Amniotic stem cell (primary cell): ENCODE measurements around the gene ABTB2.
"Not testable (repeated sequence)": the region's sequence is repeated elsewhere in the genome, so short reads cannot be mapped to it uniquely, and the experiment has no call there.

Source experiments
- DNase-seq: peaks from one replicate; lab custom pipeline; 2025; lab: John Stamatoyannopoulos, UW

ABTB2 gene

DNA sequence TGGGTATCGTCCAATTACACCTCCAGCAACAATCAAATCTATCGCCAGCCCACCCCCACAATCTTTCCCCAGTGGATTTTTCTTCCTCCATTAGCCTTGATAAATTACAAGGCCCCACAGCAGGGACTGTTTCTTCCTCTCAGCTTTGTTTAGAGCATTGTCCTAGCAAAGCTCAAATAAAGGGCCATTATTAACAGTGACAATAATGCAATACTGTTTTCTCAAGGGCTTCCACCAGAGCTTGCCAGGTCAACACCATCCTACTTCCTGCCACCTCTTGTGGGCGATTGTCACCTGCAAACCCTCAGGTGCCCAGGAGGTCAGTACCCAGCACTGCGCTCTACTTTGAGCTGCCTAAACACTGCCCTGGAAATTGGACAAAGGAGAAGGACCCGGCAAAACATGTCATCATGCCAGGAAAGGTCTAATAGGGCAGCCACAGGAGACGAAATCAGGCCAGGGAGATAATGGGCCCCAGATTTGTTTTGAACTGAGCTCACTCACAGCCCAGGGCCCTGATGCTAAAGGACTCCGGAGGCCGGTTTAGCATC is 95.2 kb downstream of the ABTB2 start:
- no peak for DNase-seq

DNA sequence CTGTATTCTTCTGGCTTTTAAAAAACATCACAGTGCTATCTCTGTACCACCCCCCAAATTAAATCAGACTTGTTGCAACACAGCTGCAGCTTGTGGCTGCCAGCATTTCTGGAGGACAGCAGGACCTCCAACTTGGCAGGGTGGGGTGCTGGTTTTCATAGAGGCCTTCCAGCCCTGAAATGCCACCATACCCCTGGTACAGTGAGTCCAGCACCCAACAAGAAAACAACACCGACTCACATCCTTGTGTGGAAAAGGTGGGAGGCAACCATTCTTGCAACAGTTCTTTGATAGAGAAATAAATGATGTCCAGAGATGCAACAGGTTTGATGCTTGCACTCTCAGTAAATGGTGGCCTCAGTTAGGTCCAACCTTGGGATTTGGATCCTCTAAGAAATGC is 96.0 kb downstream of the ABTB2 start:
- DNase-seq: no peak

DNA sequence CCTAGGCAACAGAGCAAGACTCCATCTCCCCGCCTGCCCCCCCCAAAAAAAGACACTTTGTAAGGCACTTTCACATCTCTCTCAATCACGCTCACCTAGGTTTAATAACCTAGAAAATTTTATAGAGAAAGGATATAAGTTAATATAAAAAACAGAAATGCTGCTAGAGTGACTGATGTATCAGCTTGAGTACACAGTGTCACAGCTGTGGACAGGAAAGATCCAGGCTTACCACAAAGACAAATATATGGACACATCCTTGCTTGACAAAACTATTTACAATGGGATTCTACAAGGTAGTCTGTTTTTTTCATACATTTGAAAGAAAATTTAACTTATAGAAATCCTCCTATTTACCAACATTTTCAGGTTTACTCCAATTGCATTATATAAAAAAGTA is 96.7 kb downstream of the ABTB2 start:
- DNase-seq: no peak

DNA sequence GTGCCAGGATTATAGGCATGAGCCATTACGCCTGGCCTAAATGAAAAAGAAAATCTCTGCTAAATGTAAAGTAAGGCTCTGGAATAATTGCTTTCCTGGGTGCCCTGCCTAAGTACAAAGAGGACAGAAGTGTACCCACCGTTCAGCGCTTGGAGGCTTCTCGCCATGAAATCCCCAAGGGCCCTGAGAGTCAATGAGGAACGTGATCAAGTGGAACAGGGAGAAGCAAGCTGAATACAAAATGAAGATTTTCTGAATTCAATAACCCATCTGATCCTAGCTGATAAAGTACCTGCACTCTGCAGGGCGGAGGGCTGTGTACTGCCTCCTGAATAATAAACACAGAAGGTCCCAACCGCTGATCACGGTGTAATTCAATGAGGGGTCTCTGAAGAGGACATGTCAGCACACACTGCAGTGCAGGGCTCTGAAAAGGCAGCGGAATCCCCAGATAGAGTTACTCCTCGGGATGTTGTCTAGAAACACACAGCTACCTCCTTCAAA is 97.7 kb downstream of the ABTB2 start:
- DNase-seq: no peak

DNA sequence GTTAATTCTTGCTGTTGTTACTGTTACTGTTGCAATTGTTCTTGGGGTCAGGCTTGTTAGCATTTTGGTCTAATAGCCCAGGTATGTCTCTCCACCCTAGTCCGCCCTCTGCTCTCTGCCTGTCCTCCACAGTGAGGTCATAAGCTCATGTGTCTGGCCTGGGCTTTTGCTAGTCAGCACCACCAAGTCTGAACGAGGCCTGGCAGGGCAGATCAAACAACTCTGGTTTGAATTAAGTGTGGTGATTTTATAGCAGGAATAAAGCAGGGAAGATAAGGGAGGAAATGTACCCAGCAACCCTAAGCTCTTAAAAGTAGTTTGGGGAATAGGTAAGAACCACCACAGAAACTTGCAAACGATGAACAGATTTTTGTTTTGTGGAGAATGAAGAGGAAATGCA is 98.7 kb downstream of the ABTB2 start:
- DNase-seq: no peak

DNA sequence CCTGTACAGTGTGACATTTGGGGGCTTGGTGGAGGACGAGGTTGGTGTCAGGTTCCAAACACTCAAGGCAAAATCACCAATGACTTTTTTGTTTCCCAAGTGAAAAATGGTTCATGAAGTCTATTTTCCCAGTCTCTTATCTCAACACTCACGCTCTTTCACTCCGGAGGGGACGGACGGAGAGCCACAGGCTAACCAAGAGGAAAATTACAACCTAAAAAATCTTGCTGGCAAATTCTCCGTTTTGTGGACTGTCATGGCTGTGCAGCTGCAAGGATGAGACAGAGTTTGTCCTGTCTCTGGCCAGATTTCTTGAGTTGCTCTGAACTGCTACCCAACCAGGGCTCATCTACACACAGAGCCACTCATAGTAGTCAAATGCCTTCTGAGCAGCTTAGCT is 101.2 kb downstream of the ABTB2 start:
- no peak for DNase-seq

DNA sequence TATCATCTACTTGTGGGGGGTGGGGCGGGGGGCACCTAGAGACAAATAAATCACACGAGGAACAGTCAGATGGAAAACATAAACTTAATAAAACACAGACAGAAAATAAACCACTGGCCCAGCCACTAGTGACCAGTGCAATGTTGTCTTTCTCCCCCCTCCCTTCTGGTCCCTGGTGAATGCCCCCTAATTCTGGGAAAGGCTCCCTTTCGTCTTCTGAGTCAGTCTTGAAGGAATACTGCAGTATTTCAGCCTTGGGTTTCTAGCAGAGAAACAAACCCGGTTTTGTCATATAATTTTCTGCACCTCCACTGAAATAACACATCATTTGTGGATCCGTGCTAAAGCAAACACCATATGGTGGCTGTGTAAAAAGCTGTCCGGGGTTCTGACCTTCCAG is 101.7 kb downstream of the ABTB2 start:
- no peak for DNase-seq

DNA sequence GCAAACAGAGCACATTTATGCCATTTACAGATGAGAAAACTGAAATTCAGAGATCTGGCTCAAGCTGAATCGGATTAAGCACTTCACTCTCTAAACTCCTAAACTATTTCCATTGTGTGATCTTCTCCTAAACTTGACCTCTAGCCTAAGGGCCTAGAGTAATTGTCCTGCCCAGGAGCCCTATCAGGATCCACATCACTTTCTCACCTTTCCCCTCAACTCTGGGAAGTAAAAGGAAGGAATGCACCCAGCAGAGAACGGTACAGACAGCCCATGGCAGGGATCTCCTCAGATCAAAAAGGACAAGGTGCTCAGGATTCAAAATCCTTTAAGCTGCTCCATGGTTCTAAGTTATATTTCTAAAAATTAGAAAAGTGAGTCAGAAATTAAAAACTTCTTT is 102.7 kb downstream of the ABTB2 start:
- DNase-seq: no peak

DNA sequence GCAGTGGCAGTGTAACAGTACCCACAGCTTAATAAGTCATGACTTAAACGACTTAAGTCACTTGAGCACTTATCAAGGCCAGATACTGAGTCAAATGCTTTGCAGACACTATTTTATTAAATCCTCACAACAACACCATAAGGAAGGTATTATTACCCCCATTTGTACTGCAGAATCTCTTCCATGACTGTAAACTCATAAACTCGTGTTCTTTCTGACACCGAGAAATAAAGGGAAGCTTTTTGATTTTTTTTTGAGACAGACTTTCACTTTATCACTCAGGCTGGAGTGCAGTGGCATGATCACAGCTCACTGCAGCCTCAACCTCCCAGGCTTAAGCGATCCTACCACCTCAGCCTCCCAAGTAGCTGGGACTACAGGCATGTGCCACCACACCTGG is 103.8 kb downstream of the ABTB2 start:
- no peak for DNase-seq

DNA sequence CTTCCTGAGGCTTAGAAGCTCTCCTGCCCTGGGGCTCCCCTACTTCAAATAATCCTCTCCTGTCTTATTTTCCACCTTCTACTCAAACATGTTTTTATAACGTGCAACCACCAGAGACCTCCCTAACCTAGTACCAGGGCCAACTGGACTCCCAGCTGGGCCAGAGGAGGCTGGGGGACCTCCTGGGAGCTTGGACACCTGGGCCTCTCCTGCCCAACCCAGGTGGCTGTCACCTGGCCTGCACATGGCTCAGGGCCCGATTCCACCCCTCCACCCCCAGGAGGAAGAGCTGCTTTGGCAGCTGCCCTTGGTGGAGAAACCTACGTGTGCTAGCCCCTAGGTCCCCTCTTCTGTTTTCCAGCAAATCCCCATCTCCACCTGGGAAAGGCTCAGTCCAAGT is 105.2 kb downstream of the ABTB2 start:
- no peak for DNase-seq

DNA sequence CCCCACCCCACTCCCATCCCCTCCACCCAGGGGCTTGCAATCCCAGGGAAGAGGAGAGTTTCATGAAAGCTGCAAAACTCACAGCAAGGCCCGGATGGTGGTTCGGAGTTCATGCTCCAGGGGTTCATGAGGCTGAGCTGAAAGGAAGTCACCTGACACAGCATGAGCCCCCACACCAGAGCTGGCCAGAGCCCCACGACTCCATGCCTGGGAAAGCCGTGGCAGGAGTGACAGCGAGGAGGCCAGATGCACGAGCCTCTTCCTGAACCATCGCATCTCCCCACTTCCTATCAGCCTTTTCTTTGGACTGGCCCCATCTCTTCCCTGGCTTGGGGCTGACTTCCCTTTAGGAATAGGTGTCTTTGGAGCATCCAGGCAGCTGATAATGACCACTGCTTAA is 105.8 kb downstream of the ABTB2 start:
- no peak for DNase-seq

DNA sequence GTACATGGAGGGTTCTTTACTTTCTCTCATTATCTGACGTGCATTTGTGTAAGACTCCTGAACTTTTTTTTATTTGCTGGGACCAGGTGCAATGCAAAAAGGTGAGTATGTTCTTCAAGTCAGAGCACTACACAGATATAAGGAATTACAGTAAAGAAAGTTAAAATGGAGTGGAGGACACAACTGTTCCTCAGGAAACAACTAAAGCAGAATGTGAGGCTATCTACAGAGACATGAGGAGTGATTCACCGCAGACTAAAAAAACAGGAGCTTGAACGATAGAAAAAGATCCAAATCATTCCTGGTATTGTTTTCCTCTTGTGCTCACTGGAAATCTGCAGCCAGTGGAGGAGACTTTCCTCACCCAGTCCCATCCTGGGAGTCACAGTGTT is 106.2 kb downstream of the ABTB2 start:
- no peak for DNase-seq

DNA sequence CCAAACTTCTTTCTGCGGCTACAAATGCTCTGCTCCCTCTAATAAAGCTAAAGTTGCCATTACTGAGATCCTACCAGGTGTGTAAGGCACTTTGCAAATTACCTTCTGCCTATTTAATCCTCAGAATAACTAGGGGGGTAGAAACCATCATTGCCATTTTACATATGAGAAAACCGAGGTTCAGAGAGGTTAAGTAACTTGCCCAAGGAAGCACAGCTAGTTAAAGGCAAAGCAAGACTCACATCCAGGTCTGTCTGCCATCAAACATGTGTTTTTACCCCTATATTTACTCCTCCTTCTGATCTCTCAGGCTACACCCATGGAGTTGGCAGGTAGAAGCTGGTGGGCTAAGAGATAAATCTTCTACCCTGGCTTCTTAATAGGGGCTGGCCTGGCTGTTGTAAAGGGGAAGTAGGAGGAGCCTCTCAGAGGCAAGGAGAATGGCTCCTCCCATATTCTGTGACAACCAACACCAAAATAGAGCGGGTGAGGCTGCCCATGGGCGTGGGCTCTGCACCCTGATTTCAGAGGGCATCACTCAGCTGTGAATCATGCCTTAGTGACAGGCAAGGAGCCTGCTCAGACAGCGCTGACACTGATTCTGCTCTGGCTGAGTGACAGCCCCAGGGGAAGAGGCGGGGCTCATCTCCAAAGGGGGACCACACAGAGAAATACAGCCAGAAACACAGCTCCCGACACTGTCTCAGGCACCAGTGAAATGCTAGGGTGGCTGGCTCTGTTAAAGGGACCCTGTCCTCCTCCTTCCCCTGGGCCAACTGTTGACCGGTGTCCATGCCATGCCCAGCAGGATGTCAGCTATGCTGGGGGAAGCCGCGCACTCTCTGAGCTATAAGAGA is 106.8 kb downstream of the ABTB2 start:
- DNase-seq: no peak

DNA sequence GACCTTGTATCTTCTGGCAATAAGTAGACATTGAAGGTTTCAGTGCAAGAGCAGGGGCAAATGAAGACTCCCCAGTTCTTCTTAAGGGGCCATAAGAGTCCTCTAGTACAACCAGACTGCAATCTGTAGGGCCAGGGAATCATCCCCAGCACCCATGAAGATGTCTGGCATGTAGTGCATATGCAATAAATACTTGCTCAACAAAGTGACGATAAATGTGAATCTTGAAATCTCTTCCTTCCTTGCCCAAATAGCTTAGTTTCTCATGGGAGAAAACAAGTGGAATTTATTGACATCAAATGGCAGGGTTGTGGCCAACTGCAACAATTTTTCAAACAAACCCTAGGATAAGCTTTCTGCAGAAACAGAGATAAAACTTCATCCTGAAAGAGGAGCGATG is 107.6 kb downstream of the ABTB2 start:
- no peak for DNase-seq

DNA sequence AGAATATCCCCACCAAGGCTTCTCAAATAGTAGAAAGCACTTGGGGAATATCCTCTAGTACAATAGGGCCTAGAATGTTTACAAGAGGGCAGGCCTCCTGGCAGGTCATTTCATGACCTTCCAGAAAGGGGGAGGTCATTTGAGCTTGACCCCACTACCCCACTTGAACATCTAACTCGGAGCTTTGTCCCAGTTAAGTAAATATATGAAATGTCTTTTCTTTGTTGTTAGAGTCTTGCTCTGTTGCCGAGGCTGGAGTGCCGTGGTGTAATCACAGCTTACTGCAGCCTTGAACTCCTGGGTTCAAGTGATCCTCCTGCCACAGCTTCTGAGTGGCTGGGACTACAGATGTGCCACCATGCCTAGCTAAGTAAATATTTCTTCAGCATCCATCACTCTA is 108.4 kb downstream of the ABTB2 start:
- no peak for DNase-seq

DNA sequence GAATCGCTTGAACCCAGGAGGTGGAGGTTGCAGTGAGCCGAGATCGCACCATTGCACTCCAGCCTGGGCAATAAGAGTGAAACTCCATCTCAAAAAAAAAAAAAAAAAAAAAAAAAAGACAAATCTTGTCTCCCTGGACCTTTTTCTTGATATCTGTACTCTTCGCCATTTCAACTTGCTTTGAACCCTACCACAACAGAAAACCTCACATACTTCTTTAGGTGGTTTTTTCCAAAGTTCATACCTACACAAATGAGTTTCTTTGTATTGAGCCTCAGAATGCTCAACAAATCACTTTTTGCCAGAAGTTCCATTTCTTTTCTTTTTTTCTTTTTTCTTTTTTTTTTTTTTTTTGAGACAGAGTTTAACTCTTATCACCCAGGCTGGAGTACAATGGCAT is 111.3 kb downstream of the ABTB2 start:
- not testable (repeated sequence) for DNase-seq

DNA sequence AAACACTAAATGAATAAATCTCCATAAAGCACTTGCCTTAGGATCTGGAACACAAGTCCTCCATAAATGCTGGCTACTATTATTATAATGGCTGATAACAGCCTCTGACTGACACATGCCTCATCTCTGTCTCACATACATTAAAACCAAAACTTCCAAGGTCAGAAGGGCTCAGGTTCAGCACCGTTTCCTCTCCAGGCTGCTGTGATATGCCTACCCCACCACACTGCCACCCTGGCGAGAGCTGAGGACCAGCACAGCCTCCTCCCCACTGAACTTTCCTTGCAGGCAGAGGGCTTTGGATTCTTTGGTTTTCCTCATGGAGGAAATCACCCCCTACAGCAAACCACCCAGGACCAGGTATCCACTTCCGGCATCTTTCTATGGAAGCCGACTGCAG is 112.8 kb downstream of the ABTB2 start:
- DNase-seq: no peak

DNA sequence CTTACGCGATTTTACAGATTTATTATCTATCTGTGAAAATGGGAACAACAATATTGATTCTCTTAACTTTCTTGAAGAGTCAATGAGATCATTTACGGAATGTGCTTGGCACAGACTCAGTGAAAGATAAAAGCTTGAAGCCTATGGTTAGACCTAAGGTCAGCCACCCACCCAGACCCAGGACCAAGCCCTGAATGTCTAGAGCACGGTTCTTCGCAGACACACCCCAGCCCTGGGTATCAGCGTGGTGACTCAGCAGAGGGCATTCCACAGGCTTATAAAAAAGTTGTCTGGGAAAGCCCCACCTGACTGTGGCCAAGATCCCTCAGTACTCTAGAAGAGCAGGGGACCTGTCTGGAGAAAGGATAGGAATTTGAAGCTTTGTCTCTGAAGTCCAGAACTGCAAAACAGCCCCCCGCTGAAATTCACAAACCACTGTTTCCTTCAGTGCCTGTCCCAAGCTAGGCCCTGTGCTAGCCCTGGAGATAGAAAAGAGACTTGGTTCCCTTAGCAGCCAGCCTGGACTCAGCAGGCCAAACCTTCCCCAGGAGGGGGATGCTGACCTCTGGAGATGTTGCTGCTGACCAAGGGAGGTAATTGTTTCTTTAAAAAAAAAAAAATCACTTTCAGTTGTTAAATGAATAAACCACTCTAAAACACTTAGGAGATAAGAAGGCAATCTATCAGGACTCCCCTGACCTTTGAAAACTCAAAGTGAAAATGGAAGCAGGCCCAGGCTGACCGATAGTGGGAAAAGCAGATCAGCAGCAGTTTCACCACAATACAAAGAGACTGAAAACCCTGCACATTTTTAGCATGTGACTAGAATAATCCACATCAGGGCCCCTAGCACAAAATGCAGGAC is 114.0 kb downstream of the ABTB2 start:
- DNase-seq: peak; percentile 70

DNA sequence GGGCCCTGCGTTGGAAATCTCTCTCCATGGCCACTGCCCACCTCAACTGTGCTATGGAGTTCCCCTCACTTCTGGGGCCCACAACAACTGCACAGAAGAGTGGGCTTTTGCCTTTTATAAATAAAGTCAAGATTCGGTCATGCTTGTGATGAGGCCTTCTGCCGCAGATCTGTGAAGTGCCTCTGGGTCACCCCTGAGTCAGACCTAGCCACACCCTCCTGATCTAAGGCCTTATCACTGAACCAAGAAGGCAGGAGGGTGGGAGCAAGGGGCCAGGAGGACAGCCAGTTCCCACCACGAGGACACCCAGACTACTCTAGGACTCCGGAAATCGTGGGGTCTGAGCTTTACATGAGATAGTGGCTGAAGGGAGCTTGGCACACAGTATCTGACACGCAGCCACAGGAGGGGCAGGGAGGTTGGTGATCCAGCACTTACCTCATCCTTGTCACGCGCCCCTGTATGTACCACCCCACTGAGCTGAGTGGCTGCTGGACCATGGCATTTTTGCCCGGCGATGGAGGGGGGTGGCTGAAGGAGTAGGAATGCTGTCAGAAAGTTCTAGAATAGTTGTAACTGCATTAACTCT is 115.7 kb downstream of the ABTB2 start:
- DNase-seq: no peak

DNA sequence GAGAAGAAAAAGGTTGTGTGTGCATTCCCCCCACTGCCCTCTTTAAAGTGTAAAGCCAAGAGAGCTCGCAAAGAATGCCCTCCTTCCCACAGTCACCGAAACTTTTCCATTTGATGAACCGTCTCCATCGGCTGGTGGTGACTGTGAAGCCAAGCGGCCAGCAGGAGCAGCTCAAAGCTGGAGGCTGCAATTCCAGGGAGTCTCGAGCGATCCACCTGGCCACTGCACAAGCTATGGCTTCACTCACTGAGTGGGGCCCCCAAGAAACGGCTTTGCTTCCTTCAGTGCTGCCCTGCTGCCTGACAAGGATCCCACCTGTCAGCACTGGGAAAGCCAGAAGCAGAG is 117.7 kb downstream of the ABTB2 start:
- DNase-seq: no peak

DNA sequence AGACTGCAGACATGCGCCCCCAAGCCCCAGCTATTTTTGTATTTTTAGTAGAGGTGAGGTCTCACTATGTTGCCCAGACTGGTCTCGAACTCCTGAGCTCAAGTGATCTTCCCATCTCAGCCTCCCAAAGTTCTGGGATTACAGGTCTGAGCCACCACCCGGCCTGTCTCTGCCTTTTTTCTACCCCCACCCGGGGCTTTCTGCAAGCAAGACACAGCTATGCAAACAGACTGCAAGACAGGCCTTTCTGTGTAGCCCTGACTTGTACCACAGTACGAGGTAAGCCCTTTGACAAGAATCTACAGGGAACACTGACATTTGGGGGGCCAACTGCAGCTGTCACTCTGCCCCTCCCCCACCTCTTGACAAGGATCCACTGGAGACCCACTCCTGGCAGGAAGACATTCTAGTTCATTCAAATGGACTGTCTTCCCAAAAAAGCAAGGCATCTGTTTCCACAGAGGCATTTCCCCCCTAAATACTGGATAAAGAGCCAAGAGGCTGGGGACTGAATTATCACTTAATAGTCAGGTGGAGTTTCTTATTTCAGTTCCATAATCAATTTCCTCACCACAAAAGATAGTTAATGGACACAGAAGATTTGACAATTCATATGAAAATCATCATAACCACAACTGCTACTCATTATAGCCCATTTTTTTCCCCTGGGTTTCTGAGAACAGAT is 118.2 kb downstream of the ABTB2 start:
- DNase-seq: no peak

DNA sequence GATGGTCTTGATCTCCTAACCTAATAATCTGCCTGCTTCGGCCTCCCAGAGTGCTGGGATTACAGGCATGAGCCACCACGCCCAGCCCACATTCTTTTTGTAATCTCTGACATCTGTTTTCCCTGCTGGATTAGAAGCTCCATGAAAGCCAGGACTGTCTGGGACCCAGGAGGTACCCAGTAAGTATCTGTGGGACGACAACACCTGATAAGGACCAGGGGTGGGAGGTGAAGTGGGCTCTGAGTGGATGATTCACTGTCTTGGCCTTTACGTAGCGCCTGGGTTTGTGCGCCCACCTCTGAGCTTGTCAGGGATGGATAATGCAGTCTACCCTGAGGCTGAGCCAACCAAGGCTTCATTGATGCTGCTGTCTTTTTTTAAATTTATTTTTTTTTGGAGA is 118.8 kb downstream of the ABTB2 start:
- no peak for DNase-seq
